ENCODE data around the gene TSKU. TPM values are rescaled to one million over a fixed set of nuclear protein-coding genes. Genes with fewer than 3 reads are reported as not detected.

The TSKU gene
- total and polyA plus RNA-seq, 2 experiments from 2014 or later: 11.7 to 31.1 TPM

GRCh38 chr11:76762356-76762752, 20.8 kb upstream of the TSKU start:
- no peak for ATAC-seq
- Histone ChIP-seq H2AFZ (no peak overlapping the region), H3K27ac (ENCODE audit: low read depth) (no peak overlapping the region), H3K36me3 (ENCODE audit: insufficient read depth) (no peaks in the 10 kb centered on the region), H3K4me3 (no peak overlapping the region), H3K4me1 (ENCODE audit: insufficient read depth) (0 out of 2 replicates have a peak, but pooled peaks cover under 1% of the 10 kb centered on the region), H3F3A (replicated peaks; ENCODE audit: low read depth) (no peaks in the 10 kb centered on the region), H3K79me2 (replicated peaks; ENCODE audit: insufficient read depth) (no peaks in the 10 kb centered on the region), H4K20me1 (replicated peaks; ENCODE audit: insufficient read depth) (no peaks in the 10 kb centered on the region), H3K27me3 (ENCODE audit: insufficient read depth) (no peaks in the 10 kb centered on the region), H3K9me2 (ENCODE audit: insufficient read depth) (no peaks in the 10 kb centered on the region; the same call in 1 of the 2 replicates), H3K4me2 (no peak overlapping the region)
- Mint-ChIP-seq H3K4me1 (peaks cover 29% of the 10 kb centered on the region), H3K9me3 (no peaks in the 10 kb centered on the region; the same call in 2 of the 3 replicates), H3K36me3 (ENCODE audit: low read depth) (no peaks in the 10 kb centered on the region; the same call in 2 of the 3 replicates), H3K27me3 (ENCODE audit: insufficient read depth, low read depth, poor library complexity) (peaks cover 10% of the 10 kb centered on the region), H3K4me3 (no peak overlapping the region), H3K27ac (no peak overlapping the region)
- TF ChIP-seq JUNB (IDR thresholded peaks at IDR 0.05; ENCODE audit: unreplicated experiment): no peak
- TF ChIP-seq ZNF331 (CRISPR knock-in tag; IDR thresholded peaks at IDR 0.05; ENCODE audit: low read depth): no peak
- DNase-seq (ENCODE audit: low spot score): no peak

GRCh38 chr11:76762867-76763572, 20.1 kb upstream of the TSKU start:
- no peak overlapping the region for H3K4me2 ChIP-seq

More at GRCh38 chr11:76762867-76763572, 20.1 kb upstream of the TSKU start:
- no peak overlapping the region for H3K27ac Mint-ChIP-seq
- no peaks in the 10 kb centered on the region; the same call in 1 of the 2 replicates for H3K9me2 ChIP-seq (ENCODE audit: insufficient read depth)
- H3K27me3 ChIP-seq (ENCODE audit: insufficient read depth): no peaks in the 10 kb centered on the region
- no peak overlapping the region for H3K4me3 Mint-ChIP-seq
- no peaks in the 10 kb centered on the region for H3F3A ChIP-seq (replicated peaks; ENCODE audit: low read depth)
- no peak overlapping the region for H3K27ac ChIP-seq (ENCODE audit: low read depth)
- H3K4me1 Mint-ChIP-seq: peaks cover 36% of the 10 kb centered on the region
- ATAC-seq (no peak), DNase-seq (ENCODE audit: low spot score) (no peak)
- H3K9me3 Mint-ChIP-seq: no peaks in the 10 kb centered on the region; the same call in 2 of the 3 replicates
- peaks cover 10% of the 10 kb centered on the region for H3K27me3 Mint-ChIP-seq (ENCODE audit: insufficient read depth, low read depth, poor library complexity)
- no peak overlapping the region for H2AFZ ChIP-seq
- no peaks in the 10 kb centered on the region; the same call in 2 of the 3 replicates for H3K36me3 Mint-ChIP-seq (ENCODE audit: low read depth)
- H3K36me3 ChIP-seq (ENCODE audit: insufficient read depth): no peaks in the 10 kb centered on the region
- no peak overlapping the region for H3K4me3 ChIP-seq
- H4K20me1 ChIP-seq (replicated peaks; ENCODE audit: insufficient read depth): no peaks in the 10 kb centered on the region
- H3K79me2 ChIP-seq (replicated peaks; ENCODE audit: insufficient read depth): no peaks in the 10 kb centered on the region
- peak in 1 of 2 experiments; percentile 28; a peak in 1 of 4 replicates for TF ChIP-seq CTCF (conservative IDR thresholded peaks at IDR 0.05; ENCODE audit: low read depth in 2 of 2)
- no peak for TF ChIP-seq STAT1 (IDR thresholded peaks at IDR 0.05; ENCODE audit: unreplicated experiment)
- H3K4me1 ChIP-seq (ENCODE audit: insufficient read depth): peaks cover 6% of the 10 kb centered on the region; the same call in 1 of the 2 replicates

Data from GM23338 (cell line).